GM18526 (cell line): ENCODE results near the gene RAD18.

Experiments
- POLR2A ChIP-seq: IDR thresholded peaks from 3 replicates; pipeline ENCODE4 v1.6.1; 2011; ENCODE audit not compliant: insufficient read length; ENCODE audit errors: extremely low read depth

The RAD18 gene

GRCh38 chr3:8963137-8963853, at the start of gene RAD18:
RAD18 (minus strand) TSS chr3:8963472; CDS start chr3:8963385, 87 bp downstream.
- peak; percentile 67 for TF ChIP-seq POLR2A

DNA sequence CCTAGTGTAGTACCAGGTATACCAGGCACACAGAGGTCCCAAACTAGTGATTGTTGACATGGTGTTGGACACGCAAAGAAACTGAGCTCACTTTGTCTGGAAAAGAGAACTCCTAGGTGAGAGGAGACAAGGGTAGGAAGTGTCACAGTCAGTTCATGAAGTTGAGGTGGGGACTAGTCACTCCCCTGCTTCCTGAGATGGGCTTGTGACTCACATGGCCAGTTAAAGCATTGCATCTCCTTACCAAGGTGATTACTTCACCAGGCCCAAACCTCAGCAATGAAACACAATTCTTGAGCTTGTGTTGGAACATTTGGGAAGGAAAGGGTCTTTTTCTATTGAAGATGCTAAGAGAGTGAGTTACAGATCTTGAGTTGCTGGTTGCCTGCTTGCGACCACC, 49.2 kb upstream of the RAD18 start:
- TF ChIP-seq POLR2A, result no peak

GRCh38 chr3:9009976-9010545, 46.8 kb upstream of the RAD18 start:
- no peak for TF ChIP-seq POLR2A

DNA sequence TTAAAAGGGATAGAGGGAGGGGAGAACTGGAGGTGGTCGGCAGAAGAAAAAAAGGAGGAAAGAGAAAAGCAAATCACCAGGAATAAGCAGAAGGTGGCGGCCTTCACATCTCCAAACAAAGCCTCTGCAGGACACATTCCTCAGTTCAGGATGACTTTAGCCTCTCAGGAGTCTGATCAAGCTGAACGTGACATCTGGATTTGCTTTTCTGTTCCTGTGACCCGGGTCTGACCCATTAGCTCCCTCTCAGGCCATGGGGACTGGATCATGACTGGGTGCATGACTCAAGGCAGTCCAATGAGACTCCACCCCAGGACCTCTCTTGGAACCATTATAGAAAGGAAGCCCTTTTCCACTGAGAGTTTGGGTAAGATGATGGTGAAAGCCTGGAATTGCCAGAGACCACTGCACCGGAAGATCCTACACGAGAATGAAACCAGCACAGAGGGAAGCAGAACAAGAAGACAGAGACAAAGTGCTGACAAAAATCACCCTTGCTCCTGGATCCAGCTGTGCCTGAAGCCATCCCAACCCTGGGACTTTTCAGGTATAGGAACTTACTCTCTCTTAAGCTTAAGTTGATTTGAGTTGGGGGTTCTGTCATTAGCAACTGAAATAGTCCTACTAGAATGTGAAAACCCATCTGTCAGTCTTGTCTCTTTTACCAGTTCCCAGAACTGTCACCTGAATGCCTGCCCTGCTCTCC, 45.4 kb upstream of the RAD18 start:
- TF ChIP-seq POLR2A, result no peak

DNA sequence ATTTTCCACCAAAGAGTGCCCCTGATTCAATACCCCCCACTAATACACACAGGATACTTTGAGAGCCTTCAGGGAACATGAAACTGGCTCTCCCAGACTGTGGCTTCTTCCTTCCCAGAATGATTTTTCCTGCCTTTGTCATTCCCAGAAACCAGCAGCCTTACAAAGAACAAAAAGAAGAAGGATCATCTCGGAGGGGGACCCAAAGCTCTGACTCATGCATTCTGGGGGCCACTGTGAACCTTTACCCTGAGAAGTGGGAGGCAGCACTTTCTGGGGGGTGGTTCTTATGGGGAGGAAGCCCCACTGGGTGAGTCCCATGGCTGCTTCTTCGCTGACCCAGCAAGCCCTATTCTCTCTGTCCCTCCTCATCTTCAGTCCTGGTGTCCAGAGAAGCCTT, 44.7 kb upstream of the RAD18 start:
- no peak for TF ChIP-seq POLR2A

DNA sequence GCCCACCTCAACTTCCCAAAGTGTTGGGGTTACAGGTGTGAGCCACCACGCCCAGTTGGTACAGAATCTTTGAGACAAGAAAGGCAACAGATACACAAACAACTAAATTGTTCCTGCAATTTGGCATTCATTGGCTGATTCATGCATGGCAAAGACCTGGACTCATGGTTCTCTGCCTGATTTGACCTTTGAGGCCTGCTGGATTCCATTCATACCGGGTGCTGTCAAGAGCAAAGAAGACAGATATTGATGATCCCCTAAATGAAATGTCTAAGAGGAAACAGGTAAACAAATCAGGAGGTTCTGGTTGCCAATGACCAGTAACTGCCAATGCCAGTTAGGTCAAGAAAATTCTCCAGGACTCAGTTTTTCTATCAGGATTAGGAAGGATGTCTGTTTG, 43.9 kb upstream of the RAD18 start:
- no peak for TF ChIP-seq POLR2A

DNA sequence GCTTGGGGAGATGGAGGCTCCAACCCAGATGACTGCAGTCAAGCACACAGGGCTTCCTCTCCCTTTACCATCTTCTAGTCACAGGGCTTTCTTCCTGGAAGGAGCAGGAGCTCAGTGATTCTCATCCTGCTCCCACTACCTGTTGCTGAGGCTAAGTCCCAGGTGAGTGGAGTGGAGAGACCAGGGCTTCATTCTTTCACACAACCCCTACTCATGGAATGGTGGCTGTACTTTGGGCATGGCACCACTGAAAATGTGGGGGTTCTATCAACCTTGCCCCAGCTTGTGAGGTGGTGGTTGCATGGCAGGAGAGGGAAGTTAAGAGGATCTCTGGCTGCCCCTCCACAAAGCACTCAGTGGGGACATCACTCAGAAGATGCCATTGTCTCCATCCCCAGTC, 36.8 kb upstream of the RAD18 start:
- no peak for TF ChIP-seq POLR2A

GRCh38 chr3:8997151-8997550, 33.9 kb upstream of the RAD18 start:
- no peak for TF ChIP-seq POLR2A

- no peak for TF ChIP-seq POLR2A
Observed at GRCh38 chr3:8996681-8997121, 33.4 kb upstream of the RAD18 start.

DNA sequence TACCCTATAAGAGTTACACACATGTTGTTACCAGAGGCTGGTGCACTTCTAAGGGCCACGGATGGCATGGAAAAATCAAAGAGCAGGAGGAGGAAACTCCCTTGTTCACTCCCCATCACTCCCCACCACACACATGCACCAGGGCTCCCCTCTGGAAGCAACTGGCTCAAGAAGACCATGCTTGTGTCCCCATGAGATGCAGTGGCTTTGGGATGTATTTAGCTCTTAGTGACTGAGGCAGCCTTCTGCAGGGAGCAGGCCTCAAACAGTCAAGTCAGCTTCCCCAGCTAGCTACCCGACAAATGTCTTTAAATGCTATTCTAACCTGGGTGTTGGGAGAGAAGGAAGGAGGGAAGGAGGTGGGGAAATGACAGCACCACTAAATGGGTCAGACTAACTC, 32.9 kb upstream of the RAD18 start:
- TF ChIP-seq POLR2A, result no peak

DNA sequence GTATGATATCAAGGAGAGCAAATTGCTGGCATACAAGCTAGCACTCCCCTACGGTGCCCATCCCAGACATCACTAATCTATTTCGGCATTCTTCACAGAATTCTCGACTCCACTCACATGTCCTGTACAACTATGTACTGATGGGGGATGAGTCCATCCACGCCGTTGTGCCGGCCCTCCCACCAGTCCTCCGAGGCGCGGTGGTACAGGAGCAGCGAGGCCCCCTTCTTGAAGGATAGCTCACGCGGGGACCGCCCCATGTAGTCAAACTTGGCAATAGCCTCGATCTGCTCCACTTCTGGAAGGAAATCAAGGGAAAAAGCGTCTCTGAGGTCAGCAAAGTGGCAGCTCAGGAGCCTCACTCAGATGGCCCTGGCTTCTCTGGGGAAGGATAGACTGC, 31.0 kb upstream of the RAD18 start:
- TF ChIP-seq POLR2A, result no peak

- TF ChIP-seq POLR2A, result no peak
Observed at GRCh38 chr3:8993331-8993730, 30.1 kb upstream of the RAD18 start.

DNA sequence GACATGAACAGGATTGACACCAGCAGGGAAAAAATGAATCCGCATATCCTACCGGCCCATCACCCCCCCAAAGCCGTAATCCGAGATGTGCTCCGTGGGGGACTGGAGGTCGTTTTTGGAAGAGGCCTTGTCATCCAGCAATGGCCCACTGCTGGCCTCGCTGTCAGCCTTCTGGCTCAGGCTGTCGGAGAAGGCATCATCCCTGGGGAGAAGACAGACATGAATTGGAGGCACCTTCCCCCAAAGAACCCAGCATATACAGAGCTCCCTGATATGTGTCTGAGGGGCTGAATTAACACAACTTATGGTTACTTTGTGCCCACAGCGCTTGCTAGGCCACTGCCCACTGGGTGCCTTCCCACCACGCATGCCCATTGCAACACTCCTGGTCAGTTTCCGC, 29.6 kb upstream of the RAD18 start:
- no peak for TF ChIP-seq POLR2A

GRCh38 chr3:8992199-8992598, 28.9 kb upstream of the RAD18 start:
- TF ChIP-seq POLR2A, result no peak

- TF ChIP-seq POLR2A, result no peak
Observed at GRCh38 chr3:8990266-8991215, 27.3 kb upstream of the RAD18 start.
